HCT116 (cell line): Measurements from ENCODE around the gene SLC38A8. TPM values are rescaled to one million over a fixed set of nuclear protein-coding genes. Genes with fewer than 3 reads are reported as not detected.

Experiments used
- ATAC-seq: fragments of 200-7000 bp; cut with Tn5 transposase; 2 replicates; pipeline ENCODE4 v1.9.1; 2020; ENCODE audit warnings: mild to moderate bottlenecking, moderate library complexity
- BruUV-seq: library from RNA; stranded (reverse); fragments of 400-500 nt; replicated peaks from 2 replicates; lab custom pipeline; 2021; lab: Mats Ljungman, UMichigan
- CTCF ChIA-PET: fragments of 300-600 bp; sonication (Branson Sonifier 250); formaldehyde crosslinking; loops from one replicate; lab custom pipeline; 2021; ENCODE audit warnings: antibody characterized with exemption; lab: Charles Lee
- POLR2A ChIA-PET: fragments of 300-600, 350-600 bp; sonication (Branson Sonifier 250); formaldehyde crosslinking; loops from one replicate; lab custom pipeline; 2021; ENCODE audit warnings: antibody characterized with exemption; lab: Charles Lee
- RAD21 ChIA-PET, 2 experiments: fragments of 300-600 bp; sonication (Branson Sonifier 250); formaldehyde crosslinking; loops; one replicate each; lab custom pipeline; 2023; ENCODE audit warnings: low total read pairs in 2 of 2; ENCODE audit not compliant: uncharacterized antibody in 2 of 2, unreplicated experiment in 2 of 2, low non-redundant PET in 1 of 2; lab: Charles Lee
- DNase-seq: peaks from one replicate; pipeline ENCODE4 v3.0.0-alpha.2; 2010; ENCODE audit warnings: low read depth, low spot score
- H2AFZ ChIP-seq: fragments of 200-600 bp; shearing (Covaris generic), sonication (generic); 2 replicates; pipeline ENCODE4 v1.6.1; 2017; ENCODE audit warnings: low read depth, mixed run types, mixed read lengths, antibody characterized with exemption, low read length; ENCODE audit not compliant: poor library complexity, severe bottlenecking
- H3K27ac ChIP-seq: 2 replicates; pipeline ENCODE4 v1.5.1; 2012; ENCODE audit warnings: low read depth, low read length
- H3K27me3 ChIP-seq: fragments of 200-600 bp; sonication (generic); 2 replicates; pipeline ENCODE4 v1.6.1; 2016; ENCODE audit warnings: mixed run types, low read length, mixed read lengths; ENCODE audit not compliant: insufficient read depth
- H3K36me3 ChIP-seq, 2 experiments: fragments of 200-500 bp in 1 of 2; fragments of 200-600 bp in 1 of 2; sonication (Bioruptor generic) in 1 of 2; sonication (generic) in 1 of 2; 2 replicates each; pipeline versions ENCODE4 v1.5.1 to v1.6.1; 2014 to 2016; ENCODE audit warnings: low read length in 2 of 2, inconsistent platforms in 1 of 2, mixed read lengths in 1 of 2, mixed run types in 1 of 2; ENCODE audit not compliant: insufficient read depth in 2 of 2, control insufficient read depth in 1 of 2
- H3K4me1 ChIP-seq, 2 experiments: fragments of 200-600 bp in 1 of 2; sonication (generic) in 1 of 2; 2 replicates each; pipeline versions ENCODE4 v1.5.1 to v1.6.1; 2012 to 2017; ENCODE audit warnings: low read length in 2 of 2, inconsistent platforms in 1 of 2, mild to moderate bottlenecking in 1 of 2, mixed read lengths in 1 of 2, mixed run types in 1 of 2, moderate library complexity in 1 of 2; ENCODE audit not compliant: insufficient read depth in 2 of 2, control insufficient read depth in 1 of 2
- H3K4me2 ChIP-seq: fragments of 200-600 bp; sonication (generic); 2 replicates; pipeline ENCODE4 v1.6.1; 2017; ENCODE audit warnings: mixed run types, low read length, mixed read lengths
- H3K4me3 ChIP-seq, 2 experiments: fragments of 200-600 bp in 1 of 2; sonication (generic) in 1 of 2; replicated peaks in 1 of 2; 2 replicates each; pipeline ENCODE4 v1.5.1; 2011 to 2016; ENCODE audit warnings: low read length in 2 of 2, control low read depth in 1 of 2, low read depth in 1 of 2, mild to moderate bottlenecking in 1 of 2, mixed read lengths in 1 of 2, mixed run types in 1 of 2
- H3K79me2 ChIP-seq: fragments of 200-600 bp; sonication (generic); 2 replicates; pipeline ENCODE4 v1.6.1; 2017; ENCODE audit warnings: mild to moderate bottlenecking, mixed run types, low read length, moderate library complexity, mixed read lengths; ENCODE audit not compliant: insufficient read depth
- H3K9ac ChIP-seq: fragments of 200-600 bp; sonication (generic); 2 replicates; pipeline ENCODE4 v1.6.1; 2016; ENCODE audit warnings: low read length, mixed read lengths
- H3K9me2 ChIP-seq: fragments of 200-600 bp; sonication (generic), shearing (Covaris generic); 2 replicates; pipeline ENCODE4 v1.6.1; 2017; ENCODE audit warnings: mixed run types, mild to moderate bottlenecking, moderate library complexity; ENCODE audit not compliant: insufficient read depth
- H3K9me3 ChIP-seq, 2 experiments: fragments of 200-500 bp in 1 of 2; fragments of 200-600 bp in 1 of 2; sonication (Bioruptor generic) in 1 of 2; sonication (generic) in 1 of 2; 2 replicates each; pipeline ENCODE4 v1.6.1; 2014 to 2017; ENCODE audit warnings: low read length in 2 of 2, mixed read lengths in 2 of 2, inconsistent platforms in 1 of 2, low read depth in 1 of 2, mild to moderate bottlenecking in 1 of 2, mixed run types in 1 of 2, moderate library complexity in 1 of 2; ENCODE audit not compliant: control insufficient read depth in 1 of 2, insufficient read depth in 1 of 2
- H4K20me1 ChIP-seq: fragments of 200-600 bp; sonication (generic), shearing (Covaris generic); 2 replicates; pipeline ENCODE4 v1.6.1; 2017; ENCODE audit warnings: mixed run types, mild to moderate bottlenecking, moderate library complexity; ENCODE audit not compliant: insufficient read depth
- CBX3 ChIP-seq: IDR thresholded peaks from 2 replicates; pipeline ENCODE4 v1.6.1; 2012; ENCODE audit warnings: low read depth
- CEBPB ChIP-seq: IDR thresholded peaks from 2 replicates; pipeline ENCODE4 v1.6.1; 2012; ENCODE audit warnings: low read depth
- ELF1 ChIP-seq: IDR thresholded peaks from 2 replicates; pipeline ENCODE4 v1.6.1; 2012; ENCODE audit warnings: low read depth, borderline replicate concordance
- EZH2 ChIP-seq: fragments of 200-600 bp; sonication (generic); IDR thresholded peaks from 2 replicates; pipeline ENCODE4 v1.6.1; 2017; ENCODE audit warnings: antibody characterized with exemption, mixed run types
- EZH2phosphoT487 ChIP-seq: fragments of 200-600 bp; IDR thresholded peaks from 2 replicates; pipeline ENCODE4 v1.6.1; 2018; ENCODE audit warnings: antibody characterized with exemption, borderline replicate concordance
- SIN3A ChIP-seq: IDR thresholded peaks from 2 replicates; pipeline ENCODE4 v1.6.1; 2012; ENCODE audit warnings: low read depth
- SP1 ChIP-seq: IDR thresholded peaks from 2 replicates; pipeline ENCODE4 v1.6.1; 2012; ENCODE audit warnings: low read depth
- TCF7L2 ChIP-seq: IDR thresholded peaks from 2 replicates; pipeline ENCODE4 v1.7.0; 2011; ENCODE audit warnings: borderline replicate concordance, inconsistent platforms; ENCODE audit not compliant: insufficient read depth, insufficient read length; ENCODE audit errors: extremely low read depth
- intact Hi-C: fragments of 100-400 bp; cut with micrococcal nuclease; formaldehyde crosslinking; loops from 2 replicates; pipeline ENCODE4 v1.10.0; 2022
- total RNA-seq: library from RNA; stranded (reverse); gene quantifications from one replicate; pipeline ENCODE4 v1.2.1, GENCODE V29; 2021; ENCODE audit not compliant: unreplicated experiment
- TF ChIP-seq, protein P1 (sequence below): IDR thresholded peaks from 2 replicates; pipeline ENCODE4 v1.6.1; 2012; ENCODE audit warnings: low read depth
- TF ChIP-seq, protein P2 (sequence below): IDR thresholded peaks from 2 replicates; pipeline ENCODE4 v1.6.1; 2011; ENCODE audit warnings: mild to moderate bottlenecking, low read length, moderate library complexity; ENCODE audit not compliant: insufficient replicate concordance; ENCODE audit errors: extremely low read depth

The SLC38A8 gene
- total RNA-seq, 1 experiment from 2014 or later, result not detected

DNA sequence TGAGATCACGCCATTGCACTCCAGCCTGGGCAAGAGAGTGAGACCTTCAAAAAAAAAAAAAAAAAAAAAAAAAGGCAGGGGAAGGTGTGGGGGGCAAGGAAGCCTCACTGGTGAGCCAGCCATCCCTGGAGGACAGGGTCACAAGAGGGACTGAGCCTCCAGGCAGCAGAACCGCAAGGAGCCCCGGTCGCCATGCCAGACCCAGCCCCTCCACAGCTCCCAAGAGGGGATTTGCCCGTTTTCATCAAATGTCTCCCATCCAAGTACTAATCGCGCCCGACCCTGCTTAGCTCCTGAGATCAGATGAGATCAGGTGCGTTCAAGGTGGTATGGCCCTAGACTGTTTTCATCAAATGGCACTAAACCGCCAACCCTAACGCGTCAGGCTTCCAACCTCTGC, 2.9 kb downstream of the SLC38A8 start:
- RAD21 ChIA-PET, result no interaction called here
- no TSS peak for BruUV-seq
- TF ChIP-seq EZH2phosphoT487, result no peak
- Histone ChIP-seq H3K27ac (no peak overlapping the region), H3K79me2 (no peaks in the 10 kb centered on the region), H3K36me3 (no peaks in the 10 kb centered on the region), H3K4me1 (peaks cover 2 to 5% of the 10 kb centered on the region in 2 experiments; a peak in 1 of 4 replicates), H3K27me3 (no peaks in the 10 kb centered on the region; the same call in 1 of the 2 replicates), H3K9me2 (no peaks in the 10 kb centered on the region), H3K9me3 (peaks cover 0 to 5% of the 10 kb centered on the region in 2 experiments; a peak in 1 of 4 replicates), H3K9ac (no peak overlapping the region), H3K4me3 (no peak overlapping the region), H3K4me2 (no peak overlapping the region), H4K20me1 (no peaks in the 10 kb centered on the region), H2AFZ (no peak overlapping the region)
- DNase-seq (no peak), ATAC-seq (no peak)
- CTCF ChIA-PET, result no interaction called here
- intact Hi-C loops, result no loop called here
- POLR2A ChIA-PET, result no interaction called here

DNA sequence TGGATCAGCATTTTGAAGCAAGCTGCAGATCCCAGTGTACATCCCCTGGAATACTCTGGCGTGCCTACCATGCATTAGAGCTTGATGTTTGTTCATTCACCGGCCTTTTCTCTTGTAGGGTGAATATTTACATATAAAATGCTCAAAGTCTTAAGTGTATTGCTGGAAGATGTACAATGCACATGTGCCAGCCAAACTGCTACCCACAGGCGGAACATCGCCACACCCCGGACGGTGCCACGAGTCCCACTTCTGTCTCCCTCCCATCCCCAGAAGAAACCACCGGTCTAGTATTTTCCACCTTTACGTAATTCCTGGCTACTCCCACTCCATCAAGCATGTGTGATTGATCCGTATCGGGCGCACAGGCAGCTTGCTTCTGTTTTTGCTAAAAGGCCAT, 4.1 kb downstream of the SLC38A8 start:
- H3K27me3 ChIP-seq, result no peaks in the 10 kb centered on the region; the same call in 1 of the 2 replicates
- H3K36me3 ChIP-seq, result no peaks in the 10 kb centered on the region
- no peak overlapping the region for H2AFZ ChIP-seq
- no peak for DNase-seq
- no TSS peak for BruUV-seq
- H3K9me2 ChIP-seq, result no peaks in the 10 kb centered on the region
- TF ChIP-seq, protein P1, sequence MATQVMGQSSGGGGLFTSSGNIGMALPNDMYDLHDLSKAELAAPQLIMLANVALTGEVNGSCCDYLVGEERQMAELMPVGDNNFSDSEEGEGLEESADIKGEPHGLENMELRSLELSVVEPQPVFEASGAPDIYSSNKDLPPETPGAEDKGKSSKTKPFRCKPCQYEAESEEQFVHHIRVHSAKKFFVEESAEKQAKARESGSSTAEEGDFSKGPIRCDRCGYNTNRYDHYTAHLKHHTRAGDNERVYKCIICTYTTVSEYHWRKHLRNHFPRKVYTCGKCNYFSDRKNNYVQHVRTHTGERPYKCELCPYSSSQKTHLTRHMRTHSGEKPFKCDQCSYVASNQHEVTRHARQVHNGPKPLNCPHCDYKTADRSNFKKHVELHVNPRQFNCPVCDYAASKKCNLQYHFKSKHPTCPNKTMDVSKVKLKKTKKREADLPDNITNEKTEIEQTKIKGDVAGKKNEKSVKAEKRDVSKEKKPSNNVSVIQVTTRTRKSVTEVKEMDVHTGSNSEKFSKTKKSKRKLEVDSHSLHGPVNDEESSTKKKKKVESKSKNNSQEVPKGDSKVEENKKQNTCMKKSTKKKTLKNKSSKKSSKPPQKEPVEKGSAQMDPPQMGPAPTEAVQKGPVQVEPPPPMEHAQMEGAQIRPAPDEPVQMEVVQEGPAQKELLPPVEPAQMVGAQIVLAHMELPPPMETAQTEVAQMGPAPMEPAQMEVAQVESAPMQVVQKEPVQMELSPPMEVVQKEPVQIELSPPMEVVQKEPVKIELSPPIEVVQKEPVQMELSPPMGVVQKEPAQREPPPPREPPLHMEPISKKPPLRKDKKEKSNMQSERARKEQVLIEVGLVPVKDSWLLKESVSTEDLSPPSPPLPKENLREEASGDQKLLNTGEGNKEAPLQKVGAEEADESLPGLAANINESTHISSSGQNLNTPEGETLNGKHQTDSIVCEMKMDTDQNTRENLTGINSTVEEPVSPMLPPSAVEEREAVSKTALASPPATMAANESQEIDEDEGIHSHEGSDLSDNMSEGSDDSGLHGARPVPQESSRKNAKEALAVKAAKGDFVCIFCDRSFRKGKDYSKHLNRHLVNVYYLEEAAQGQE, result no peak
- TF ChIP-seq SP1, result no peak
- TF ChIP-seq CBX3, result no peak
- no peak for TF ChIP-seq CEBPB
- no peak for TF ChIP-seq EZH2
- TF ChIP-seq SIN3A, result no peak
- TF ChIP-seq, protein P2, sequence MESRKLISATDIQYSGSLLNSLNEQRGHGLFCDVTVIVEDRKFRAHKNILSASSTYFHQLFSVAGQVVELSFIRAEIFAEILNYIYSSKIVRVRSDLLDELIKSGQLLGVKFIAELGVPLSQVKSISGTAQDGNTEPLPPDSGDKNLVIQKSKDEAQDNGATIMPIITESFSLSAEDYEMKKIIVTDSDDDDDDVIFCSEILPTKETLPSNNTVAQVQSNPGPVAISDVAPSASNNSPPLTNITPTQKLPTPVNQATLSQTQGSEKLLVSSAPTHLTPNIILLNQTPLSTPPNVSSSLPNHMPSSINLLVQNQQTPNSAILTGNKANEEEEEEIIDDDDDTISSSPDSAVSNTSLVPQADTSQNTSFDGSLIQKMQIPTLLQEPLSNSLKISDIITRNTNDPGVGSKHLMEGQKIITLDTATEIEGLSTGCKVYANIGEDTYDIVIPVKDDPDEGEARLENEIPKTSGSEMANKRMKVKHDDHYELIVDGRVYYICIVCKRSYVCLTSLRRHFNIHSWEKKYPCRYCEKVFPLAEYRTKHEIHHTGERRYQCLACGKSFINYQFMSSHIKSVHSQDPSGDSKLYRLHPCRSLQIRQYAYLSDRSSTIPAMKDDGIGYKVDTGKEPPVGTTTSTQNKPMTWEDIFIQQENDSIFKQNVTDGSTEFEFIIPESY, result no peak
- TF ChIP-seq TCF7L2, result no peak
- TF ChIP-seq ELF1, result no peak
- ATAC-seq, result no peak
- H3K79me2 ChIP-seq, result no peaks in the 10 kb centered on the region
- H3K27ac ChIP-seq, result no peak overlapping the region
- ChIA-PET RAD21 (no interaction called here), CTCF (no interaction called here), POLR2A (no interaction called here)
- H3K4me3 ChIP-seq, result no peak overlapping the region
- H3K9ac ChIP-seq, result no peak overlapping the region
- H4K20me1 ChIP-seq, result no peaks in the 10 kb centered on the region
- H3K9me3 ChIP-seq, result peaks cover 0 to 5% of the 10 kb centered on the region in 2 experiments; a peak in 1 of 4 replicates
- H3K4me1 ChIP-seq, result peaks cover under 1 to 5% of the 10 kb centered on the region in 2 experiments; a peak in 1 of 4 replicates
- intact Hi-C loops, result loop anchor here (1.0 kb wide), 1 partner anchor 44 kb away; no protein-coding TSS in a partner anchor
- no peak overlapping the region for H3K4me2 ChIP-seq
